Activated B cell treated with CpG ODN at 0.5 μM for 24 hours (primary cell): ENCODE results near the gene CRADD. TPM values are rescaled to one million over a fixed set of nuclear protein-coding genes. Genes with fewer than 3 reads are reported as not detected.
"Not testable (repeated sequence)": the region's sequence is repeated elsewhere in the genome, so short reads cannot be mapped to it uniquely, and the experiment has no call there.

Experiments
- ATAC-seq: fragments of 200-7000 bp; cut with Tn5 transposase; one replicate; pipeline ENCODE4 v1.10.0; 2021; ENCODE audit warnings: low read depth, mild to moderate bottlenecking, moderate library complexity
- CTCF ChIA-PET: fragments of 350-600 bp; sonication (Branson Sonifier 250); formaldehyde crosslinking; loops from one replicate; lab custom pipeline; 2021; ENCODE audit warnings: antibody characterized with exemption; lab: Charles Lee
- POLR2A ChIA-PET: fragments of 350-600 bp; sonication (Branson Sonifier 250); formaldehyde crosslinking; loops from one replicate; lab custom pipeline; 2021; ENCODE audit warnings: antibody characterized with exemption; lab: Charles Lee
- DNase-seq: peaks from one replicate; pipeline ENCODE4 v3.0.0; 2022
- H3K27ac Mint-ChIP-seq: one replicate; pipeline ENCODE4 v1.8.0; 2020; ENCODE audit warnings: mixed read lengths
- H3K27me3 Mint-ChIP-seq: one replicate; pipeline ENCODE4 v1.8.0; 2021; ENCODE audit warnings: mixed read lengths
- H3K36me3 Mint-ChIP-seq: one replicate; pipeline ENCODE4 v1.8.0; 2021; ENCODE audit warnings: low read depth, mixed read lengths
- H3K4me1 Mint-ChIP-seq: one replicate; pipeline ENCODE4 v1.8.0; 2021; ENCODE audit warnings: mixed read lengths
- H3K4me3 Mint-ChIP-seq: one replicate; pipeline ENCODE4 v1.8.0; 2020; ENCODE audit warnings: mild to moderate bottlenecking, mixed read lengths
- H3K9me3 Mint-ChIP-seq: one replicate; pipeline ENCODE4 v1.8.0; 2020; ENCODE audit warnings: mixed read lengths
- CTCF ChIP-seq: fragments of 200-600 bp; IDR thresholded peaks from one replicate; pipeline ENCODE4 v1.8.0; 2022; ENCODE audit warnings: antibody characterized with exemption, mild to moderate bottlenecking
- intact Hi-C: fragments of 100-400 bp; cut with micrococcal nuclease; formaldehyde crosslinking; loops from one replicate; pipeline ENCODE4 v1.15.1; 2024
- total RNA-seq: library from RNA; stranded (reverse); gene quantifications from 2 replicates; pipeline ENCODE4 v1.2.3, GENCODE V29; 2022

Gene CRADD
- total RNA-seq, 1 donor from 2014 or later, result 15.3 TPM

DNA sequence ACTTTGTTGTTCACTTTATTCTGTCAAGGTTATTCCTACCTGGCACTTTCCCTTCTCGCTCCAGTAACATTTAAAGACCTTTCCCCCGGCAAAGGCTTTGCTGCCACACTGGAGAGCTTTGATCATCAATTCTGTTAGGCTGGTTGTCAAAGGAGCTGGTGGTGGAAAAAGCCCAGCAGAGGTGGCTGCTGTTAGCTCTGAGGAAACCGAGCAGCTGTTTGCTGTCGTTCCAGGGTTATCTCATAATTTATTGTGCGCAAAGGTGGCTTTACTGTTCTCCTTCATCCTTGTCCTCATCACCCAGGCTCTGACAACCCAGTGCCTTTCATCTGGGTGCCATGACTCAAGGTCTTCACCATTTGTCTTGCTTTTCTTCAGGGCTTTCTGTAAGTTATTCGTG, 38.2 kb upstream of the CRADD start:
- ATAC-seq (no peak), DNase-seq (no peak)
- no peak overlapping the region for H3K27ac Mint-ChIP-seq
- H3K4me1 Mint-ChIP-seq, result no peaks in the 10 kb centered on the region
- no peak for TF ChIP-seq CTCF
- H3K36me3 Mint-ChIP-seq, result no peaks in the 10 kb centered on the region
- intact Hi-C loops, result no loop called here
- no peak overlapping the region for H3K4me3 Mint-ChIP-seq
- CTCF ChIA-PET, result no interaction called here
- POLR2A ChIA-PET, result interaction anchor here (0.5 kb wide), 1 partner anchor 313 kb away, joined by 3 read pairs; no protein-coding TSS in a partner anchor
- H3K27me3 Mint-ChIP-seq, result peaks cover 14% of the 10 kb centered on the region
- H3K9me3 Mint-ChIP-seq, result peaks cover 4% of the 10 kb centered on the region

DNA sequence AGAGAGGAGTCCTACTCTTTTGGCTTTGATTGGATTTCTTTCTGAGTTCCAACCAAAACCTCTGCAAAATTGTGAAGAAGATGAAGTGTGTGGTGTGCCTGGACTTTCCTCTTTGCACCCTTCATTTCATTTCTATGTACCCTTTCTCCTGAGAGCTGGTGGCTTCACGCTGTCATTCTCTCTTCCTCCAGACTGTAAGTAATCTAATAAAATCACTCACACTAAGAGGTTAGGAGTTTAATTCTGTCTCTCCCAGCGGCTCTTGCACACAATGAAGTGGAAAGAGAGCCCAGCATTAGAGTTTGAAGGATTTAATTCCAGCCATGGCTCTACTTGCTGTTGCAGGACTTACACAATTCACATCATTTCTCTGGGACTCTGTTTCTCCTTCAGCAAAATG, 37.8 kb upstream of the CRADD start:
- ChIA-PET POLR2A (interaction anchor here (0.5 kb wide), 1 partner anchor 313 kb away, joined by 3 read pairs; no protein-coding TSS in a partner anchor), CTCF (no interaction called here)
- H3K27me3 Mint-ChIP-seq, result peaks cover 16% of the 10 kb centered on the region
- ATAC-seq (no peak), DNase-seq (no peak)
- peaks cover 6% of the 10 kb centered on the region for H3K9me3 Mint-ChIP-seq
- intact Hi-C loops, result no loop called here
- H3K36me3 Mint-ChIP-seq, result no peaks in the 10 kb centered on the region
- peaks cover 2% of the 10 kb centered on the region for H3K4me1 Mint-ChIP-seq
- H3K4me3 Mint-ChIP-seq, result no peak overlapping the region
- no peak overlapping the region for H3K27ac Mint-ChIP-seq
- no peak for TF ChIP-seq CTCF

DNA sequence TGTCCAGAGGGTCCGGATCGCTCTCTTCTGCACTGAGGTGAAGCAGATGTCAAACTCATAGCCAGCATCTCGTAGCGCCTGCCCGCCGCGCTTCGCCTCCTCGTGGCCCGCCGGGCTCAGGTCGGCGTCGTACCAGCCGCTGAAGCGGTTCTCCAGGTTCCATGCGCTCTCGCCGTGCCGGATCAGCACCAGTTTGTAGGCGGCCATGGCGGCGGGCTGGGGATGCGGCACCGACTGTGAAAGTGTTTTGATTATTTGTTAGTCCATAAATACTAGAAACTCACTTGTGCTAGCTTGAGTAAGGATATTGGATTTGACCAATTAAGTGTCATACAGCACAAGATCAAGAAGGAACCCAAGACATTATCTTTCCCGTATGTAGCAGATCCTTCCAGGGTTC, 35.8 kb upstream of the CRADD start:
- POLR2A ChIA-PET, H3K9me3 Mint-ChIP-seq, ATAC-seq, H3K36me3 Mint-ChIP-seq, H3K4me1 Mint-ChIP-seq, CTCF ChIA-PET, H3K27ac Mint-ChIP-seq, intact Hi-C loops, DNase-seq, H3K4me3 Mint-ChIP-seq: not testable (repeated sequence)
- H3K27me3 Mint-ChIP-seq, result peaks cover 16% of the 10 kb centered on the region

- no peak for ATAC-seq
- CTCF ChIA-PET, result no interaction called here
- Mint-ChIP-seq H3K9me3 (peaks cover 6% of the 10 kb centered on the region), H3K4me1 (peaks cover 2% of the 10 kb centered on the region), H3K4me3 (no peak overlapping the region), H3K36me3 (no peaks in the 10 kb centered on the region), H3K27me3 (peaks cover 16% of the 10 kb centered on the region), H3K27ac (no peak overlapping the region)
- no peak for DNase-seq
- no peak for TF ChIP-seq CTCF
- intact Hi-C loops, result no loop called here
- POLR2A ChIA-PET, result no interaction called here
Observed at GRCh38 chr12:93642751-93643150, 34.4 kb upstream of the CRADD start.

DNA sequence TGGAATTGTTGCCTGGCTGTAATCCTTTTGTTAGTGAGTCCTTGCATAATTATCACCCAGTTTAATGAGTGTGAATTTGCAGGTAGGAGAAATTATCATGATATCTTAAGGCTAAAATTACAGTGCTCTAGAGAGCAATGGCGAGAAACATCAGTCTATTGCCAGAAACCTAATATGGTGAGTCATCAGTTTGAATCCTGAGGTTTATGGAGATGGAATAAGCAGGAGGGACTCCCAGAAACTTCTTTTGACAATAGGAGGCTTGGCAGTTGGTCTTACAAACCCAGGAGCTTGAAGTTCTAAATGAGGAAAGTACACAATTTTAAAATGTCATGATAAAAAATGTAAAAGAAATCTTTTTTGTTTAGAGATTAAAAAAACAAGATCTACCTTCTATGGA, 31.5 kb upstream of the CRADD start:
- intact Hi-C loops, result no loop called here
- TF ChIP-seq CTCF, result no peak
- Mint-ChIP-seq H3K27ac (no peak overlapping the region), H3K9me3 (peaks cover 6% of the 10 kb centered on the region), H3K4me1 (peaks cover 2% of the 10 kb centered on the region), H3K4me3 (no peak overlapping the region), H3K27me3 (peaks cover 2% of the 10 kb centered on the region), H3K36me3 (no peaks in the 10 kb centered on the region)
- ATAC-seq (no peak), DNase-seq (no peak)
- ChIA-PET CTCF (no interaction called here), POLR2A (no interaction called here)

GRCh38 chr12:93650626-93651025, 26.5 kb upstream of the CRADD start:
- no peaks in the 10 kb centered on the region for H3K27me3 Mint-ChIP-seq
- ATAC-seq (no peak), DNase-seq (no peak)
- POLR2A ChIA-PET, result no interaction called here
- peaks cover 3% of the 10 kb centered on the region for H3K4me1 Mint-ChIP-seq
- H3K27ac Mint-ChIP-seq, result no peak overlapping the region
- H3K9me3 Mint-ChIP-seq, result no peaks in the 10 kb centered on the region
- no peak overlapping the region for H3K4me3 Mint-ChIP-seq
- no peaks in the 10 kb centered on the region for H3K36me3 Mint-ChIP-seq
- TF ChIP-seq CTCF, result no peak
- CTCF ChIA-PET, result no interaction called here
- intact Hi-C loops, result no loop called here
